ENCODE results near the gene HCN1. TPM values are rescaled to one million over a fixed set of nuclear protein-coding genes. Genes with fewer than 3 reads are reported as not detected.
"Not testable (repeated sequence)": the region's sequence is repeated elsewhere in the genome, so short reads cannot be mapped to it uniquely, and the experiment has no call there.

Gene HCN1
- total RNA-seq, 2 experiments from 2014 or later = not detected

DNA sequence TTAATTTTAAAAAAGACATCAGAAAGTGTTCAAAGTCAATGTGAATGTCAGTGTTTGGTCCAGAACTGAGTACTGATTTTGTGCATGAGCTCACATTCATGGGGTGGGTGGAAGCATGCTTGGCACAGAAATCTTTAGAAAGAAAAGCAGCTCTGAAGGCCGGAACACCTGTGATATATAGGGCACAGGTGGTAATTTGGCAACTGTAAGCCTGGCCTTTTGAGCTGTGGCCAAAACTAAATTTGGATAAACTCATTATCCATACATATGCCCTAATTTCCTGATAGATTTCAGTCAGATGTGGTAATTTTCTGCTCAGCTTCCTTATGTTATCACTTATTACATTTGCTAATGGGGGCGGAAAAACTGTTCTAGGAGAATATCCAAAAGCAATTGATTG lies 211.4 kb downstream of the HCN1 start:
- CTCF ChIA-PET = no interaction called here
- H3K36me3 Mint-ChIP-seq (ENCODE audit: low read depth) = no peaks in the 10 kb centered on the region
- POLR2A ChIA-PET = no interaction called here
- no peak overlapping the region for H3K27ac Mint-ChIP-seq
- no peak for DNase-seq
- no peaks in the 10 kb centered on the region for H3K4me1 Mint-ChIP-seq
- no peaks in the 10 kb centered on the region for H3K9me3 Mint-ChIP-seq
- H3K4me3 Mint-ChIP-seq = no peak overlapping the region
- no peaks in the 10 kb centered on the region for H3K27me3 Mint-ChIP-seq

DNA sequence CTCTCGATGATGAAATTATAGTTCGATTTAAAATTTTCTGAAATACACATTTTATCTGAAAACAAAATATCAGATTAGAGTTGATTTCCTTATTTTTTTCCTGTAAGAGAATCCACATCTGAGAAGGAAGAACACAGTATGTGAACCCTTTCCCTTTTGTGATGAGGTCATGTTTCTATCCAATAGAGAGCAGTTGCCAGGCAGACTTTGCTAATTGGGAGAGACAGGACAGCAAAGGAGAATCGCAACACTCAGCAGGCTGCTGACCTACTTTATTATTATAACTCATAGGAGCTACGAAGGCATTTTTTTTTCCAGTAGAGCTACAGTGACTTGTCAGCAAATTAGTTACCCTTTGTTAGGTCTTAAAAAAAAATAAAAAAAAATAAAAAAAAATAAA lies 242.1 kb downstream of the HCN1 start:
- no peak overlapping the region for H3K27ac Mint-ChIP-seq
- H3K36me3 Mint-ChIP-seq (ENCODE audit: low read depth) = no peaks in the 10 kb centered on the region
- no peaks in the 10 kb centered on the region for H3K27me3 Mint-ChIP-seq
- ChIA-PET POLR2A (no interaction called here), CTCF (no interaction called here)
- H3K4me3 Mint-ChIP-seq = no peak overlapping the region
- no peaks in the 10 kb centered on the region for H3K4me1 Mint-ChIP-seq
- no peak for DNase-seq
- H3K9me3 Mint-ChIP-seq = peaks cover 5% of the 10 kb centered on the region

DNA sequence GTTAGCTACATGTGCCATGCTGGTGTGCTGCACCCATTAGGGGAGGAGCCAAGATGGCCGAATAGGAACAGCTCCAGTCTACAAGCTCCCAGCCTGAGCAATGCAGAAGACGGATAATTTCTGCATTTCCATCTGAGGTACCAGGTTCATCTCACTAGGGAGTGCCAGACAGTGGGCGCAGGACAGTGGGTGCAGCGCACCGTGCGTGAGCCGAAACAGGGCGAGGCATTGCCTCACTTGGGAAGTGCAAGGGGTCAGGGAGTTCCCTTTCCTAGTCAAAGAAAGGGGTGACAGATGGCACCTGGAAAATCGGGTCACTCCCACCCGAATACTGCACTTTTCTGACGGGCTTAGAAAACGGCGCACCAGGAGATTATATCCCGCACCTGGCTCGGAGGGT lies 251.3 kb downstream of the HCN1 start:
- H3K9me3 Mint-ChIP-seq; H3K36me3 Mint-ChIP-seq (ENCODE audit: low read depth); H3K4me1 Mint-ChIP-seq; DNase-seq; H3K27me3 Mint-ChIP-seq; H3K4me3 Mint-ChIP-seq; CTCF ChIA-PET; POLR2A ChIA-PET; H3K27ac Mint-ChIP-seq: not testable (repeated sequence)

DNA sequence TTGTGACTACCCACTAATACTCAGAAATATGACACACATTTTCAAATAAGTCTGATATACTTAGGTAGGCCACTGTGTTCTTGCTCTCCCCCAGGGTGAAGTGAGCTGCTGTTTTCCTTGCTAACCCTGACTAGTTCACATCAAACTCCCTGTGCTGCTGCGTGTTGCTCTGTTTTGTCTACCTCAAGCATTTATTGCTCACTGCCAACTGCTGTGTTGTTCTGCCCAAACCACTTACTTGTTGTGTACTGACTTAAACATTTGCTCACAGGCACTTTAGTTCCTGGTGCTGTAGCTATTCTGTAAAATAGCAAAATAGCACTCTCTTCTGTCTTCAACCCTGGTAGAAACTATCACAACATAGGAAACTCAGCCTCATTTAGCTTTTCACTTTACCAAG lies 255.7 kb downstream of the HCN1 start:
- no peaks in the 10 kb centered on the region for H3K27me3 Mint-ChIP-seq
- DNase-seq = no peak
- ChIA-PET CTCF (no interaction called here), POLR2A (no interaction called here)
- no peak overlapping the region for H3K27ac Mint-ChIP-seq
- H3K9me3 Mint-ChIP-seq = peaks cover 5% of the 10 kb centered on the region
- no peak overlapping the region for H3K4me3 Mint-ChIP-seq
- H3K4me1 Mint-ChIP-seq = no peaks in the 10 kb centered on the region
- no peaks in the 10 kb centered on the region for H3K36me3 Mint-ChIP-seq (ENCODE audit: low read depth)

DNA sequence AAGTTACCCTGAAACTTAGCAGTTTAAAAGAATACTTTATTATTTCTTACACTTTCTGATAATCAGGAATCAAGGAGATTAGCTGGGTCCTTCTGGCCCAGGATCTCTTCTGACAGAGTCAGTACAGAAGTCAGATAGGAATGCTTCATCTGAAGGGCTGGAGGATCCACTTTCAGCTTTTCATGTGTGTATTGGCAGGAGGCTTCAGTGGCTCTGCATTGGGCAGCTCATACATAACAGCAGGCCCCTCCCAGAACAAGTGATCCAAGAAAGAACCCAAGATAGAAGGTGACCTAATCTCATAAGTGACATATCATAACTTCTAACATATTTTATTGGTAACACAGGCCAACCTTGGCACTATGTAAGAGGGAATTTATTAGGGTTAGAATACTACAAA lies 258.4 kb downstream of the HCN1 start:
- H3K4me3 Mint-ChIP-seq = no peak overlapping the region
- H3K36me3 Mint-ChIP-seq (ENCODE audit: low read depth) = no peaks in the 10 kb centered on the region
- H3K9me3 Mint-ChIP-seq = peaks cover 8% of the 10 kb centered on the region
- no peaks in the 10 kb centered on the region for H3K4me1 Mint-ChIP-seq
- no peaks in the 10 kb centered on the region for H3K27me3 Mint-ChIP-seq
- ChIA-PET CTCF (no interaction called here), POLR2A (no interaction called here)
- DNase-seq = no peak
- H3K27ac Mint-ChIP-seq = no peak overlapping the region

DNA sequence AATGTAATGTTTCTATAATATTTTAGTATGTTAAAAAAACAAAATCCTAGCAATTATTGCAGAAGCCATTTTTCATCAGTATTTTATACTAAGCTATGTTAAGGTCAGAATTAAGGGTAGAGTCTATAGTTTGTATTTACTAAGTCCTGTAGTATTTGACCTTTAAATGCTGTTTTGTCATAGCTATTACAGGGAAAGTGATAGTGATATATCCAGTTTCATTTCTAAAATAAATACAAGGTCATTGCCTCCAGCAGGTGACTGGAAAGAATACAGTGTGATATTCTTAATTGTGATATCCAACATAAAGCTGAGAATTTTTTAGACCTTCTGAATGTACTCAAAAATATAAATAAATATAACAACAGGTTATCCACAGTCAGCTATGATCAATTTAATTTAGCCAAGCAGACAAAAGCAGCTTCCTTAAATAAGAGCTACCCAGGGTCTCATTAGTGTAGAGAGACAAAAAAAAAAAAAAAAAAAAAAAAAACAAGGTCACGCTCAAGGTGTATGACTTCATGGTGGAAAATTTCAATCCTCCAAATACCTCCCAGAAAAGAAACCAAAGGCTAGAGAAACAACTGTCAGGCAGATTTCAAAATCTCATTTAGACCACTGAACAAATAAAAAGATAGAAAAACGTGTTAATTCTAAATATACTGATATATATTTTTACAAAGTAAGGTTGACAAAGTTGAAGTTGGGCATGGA lies 278.7 kb downstream of the HCN1 start:
- H3K9me3 Mint-ChIP-seq = peaks cover 8% of the 10 kb centered on the region
- no peaks in the 10 kb centered on the region for H3K27me3 Mint-ChIP-seq
- DNase-seq = no peak
- H3K27ac Mint-ChIP-seq = no peak overlapping the region
- H3K4me1 Mint-ChIP-seq = no peaks in the 10 kb centered on the region
- no peak overlapping the region for H3K4me3 Mint-ChIP-seq
- ChIA-PET POLR2A (no interaction called here), CTCF (no interaction called here)
- H3K36me3 Mint-ChIP-seq (ENCODE audit: low read depth) = no peaks in the 10 kb centered on the region

DNA sequence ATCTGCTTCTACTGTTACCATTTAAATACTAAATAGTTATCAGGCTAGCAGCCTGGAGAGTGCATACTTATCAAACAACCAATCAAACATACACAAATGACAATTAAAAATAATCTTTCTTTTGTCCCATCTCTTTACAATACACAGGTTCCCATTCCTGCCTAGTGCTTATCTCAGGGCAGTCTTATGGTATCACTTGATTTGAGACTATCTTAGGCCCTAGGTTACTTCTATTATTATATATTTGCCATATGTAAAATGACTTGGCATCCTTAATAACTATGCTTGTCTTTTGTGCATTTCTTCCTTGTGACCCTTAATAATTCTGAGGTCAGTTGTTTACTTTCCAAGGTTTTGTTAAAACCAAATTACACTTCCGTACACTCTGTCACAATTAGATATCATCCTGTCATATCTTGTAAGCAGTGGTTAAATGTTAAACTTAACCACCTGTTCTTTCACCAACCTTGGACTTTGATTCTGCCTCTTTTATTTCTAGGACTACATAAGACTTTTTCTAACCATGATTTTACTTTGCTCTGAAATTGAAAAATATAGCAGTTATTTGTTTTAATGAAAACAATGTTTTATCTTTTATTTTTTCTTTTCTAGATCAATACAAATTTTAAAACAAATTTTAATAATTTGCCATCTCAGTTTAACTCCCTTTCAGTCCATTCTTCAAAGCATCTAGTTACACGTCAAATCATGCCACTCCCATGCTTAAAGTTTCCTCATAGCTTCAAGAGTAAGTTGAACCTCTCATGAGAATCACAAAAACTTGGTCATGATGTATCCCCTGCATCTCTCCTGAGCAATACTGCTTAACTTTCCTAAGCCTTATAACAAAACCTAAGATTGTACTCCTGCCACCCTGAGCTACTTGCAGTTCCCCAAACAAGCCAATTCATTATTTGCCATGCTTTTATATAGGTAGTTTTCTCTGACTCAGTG lies 281.3 kb downstream of the HCN1 start:
- H3K36me3 Mint-ChIP-seq (ENCODE audit: low read depth) = no peaks in the 10 kb centered on the region
- no peaks in the 10 kb centered on the region for H3K27me3 Mint-ChIP-seq
- peaks cover 11% of the 10 kb centered on the region for H3K9me3 Mint-ChIP-seq
- no peaks in the 10 kb centered on the region for H3K4me1 Mint-ChIP-seq
- no peak overlapping the region for H3K4me3 Mint-ChIP-seq
- DNase-seq = no peak
- ChIA-PET CTCF (no interaction called here), POLR2A (no interaction called here)
- no peak overlapping the region for H3K27ac Mint-ChIP-seq

DNA sequence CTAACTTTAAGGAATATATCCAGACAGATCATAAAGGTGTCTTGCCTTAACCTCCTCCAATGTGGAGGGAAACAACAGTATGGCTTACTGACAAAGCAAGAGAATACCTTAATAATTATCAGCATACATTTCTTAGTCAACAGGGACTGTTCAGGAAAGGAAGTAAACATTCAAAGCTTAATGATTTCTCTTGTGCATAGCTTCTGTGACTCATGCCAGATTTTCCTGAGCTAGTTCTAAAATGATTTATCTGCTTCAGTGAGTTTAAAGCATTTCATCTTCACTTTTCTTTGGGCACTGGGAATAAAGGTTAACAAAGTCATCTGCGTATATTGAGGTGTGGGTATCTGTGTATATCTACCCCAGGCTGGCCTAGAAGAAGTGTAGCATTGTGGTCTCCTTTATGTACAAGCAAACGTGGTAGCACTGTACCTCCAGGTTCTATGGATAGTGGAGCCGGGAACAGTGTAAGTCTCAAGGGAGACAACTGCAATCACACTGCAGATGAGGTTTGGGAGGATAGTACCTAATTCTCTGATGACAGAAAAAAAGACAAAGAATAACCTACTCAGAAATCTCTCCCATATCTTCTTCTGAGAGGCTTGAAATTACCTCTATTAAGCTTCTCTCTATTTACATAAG lies 284.1 kb downstream of the HCN1 start:
- DNase-seq = no peak
- Mint-ChIP-seq H3K27me3 (no peaks in the 10 kb centered on the region), H3K36me3 (ENCODE audit: low read depth) (no peaks in the 10 kb centered on the region), H3K9me3 (peaks cover 9% of the 10 kb centered on the region), H3K4me1 (no peaks in the 10 kb centered on the region), H3K4me3 (no peak overlapping the region), H3K27ac (no peak overlapping the region)
- ChIA-PET POLR2A (no interaction called here), CTCF (no interaction called here)

DNA sequence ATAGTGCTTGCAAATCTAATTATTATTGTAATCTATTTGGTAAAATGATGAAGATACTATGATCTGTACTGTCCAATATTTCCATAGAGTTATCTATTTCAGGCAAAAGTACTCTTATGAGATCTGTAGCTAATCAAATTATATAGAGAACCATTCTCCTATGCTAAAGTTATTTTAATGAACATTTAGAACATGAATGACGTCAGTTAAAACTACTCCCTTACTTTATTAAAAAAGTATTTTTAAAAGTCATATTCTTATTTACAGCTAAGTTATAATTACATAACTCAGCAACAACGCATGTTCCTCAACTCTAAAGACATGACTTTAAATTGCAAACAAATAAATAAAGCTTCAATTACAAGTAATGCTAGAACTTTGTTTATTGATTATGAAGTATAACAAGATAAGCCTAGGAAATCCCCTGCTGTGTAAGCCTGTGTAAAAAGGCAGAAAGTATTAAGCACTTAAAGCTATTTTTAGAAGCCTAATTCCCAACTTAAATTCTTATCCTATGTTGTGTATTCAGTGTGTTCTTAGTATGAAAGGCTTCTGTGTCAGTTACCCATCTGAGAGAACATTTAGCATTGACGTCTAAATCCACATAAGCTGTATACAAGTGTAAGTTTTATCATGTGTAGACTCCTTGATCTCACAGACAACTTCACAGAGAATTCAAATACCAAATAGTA lies 285.7 kb downstream of the HCN1 start:
- no peak overlapping the region for H3K27ac Mint-ChIP-seq
- H3K9me3 Mint-ChIP-seq = peaks cover 9% of the 10 kb centered on the region
- no peak overlapping the region for H3K4me3 Mint-ChIP-seq
- no peaks in the 10 kb centered on the region for H3K27me3 Mint-ChIP-seq
- no peaks in the 10 kb centered on the region for H3K4me1 Mint-ChIP-seq
- H3K36me3 Mint-ChIP-seq (ENCODE audit: low read depth) = no peaks in the 10 kb centered on the region
- ChIA-PET POLR2A (no interaction called here), CTCF (no interaction called here)
- no peak for DNase-seq

DNA sequence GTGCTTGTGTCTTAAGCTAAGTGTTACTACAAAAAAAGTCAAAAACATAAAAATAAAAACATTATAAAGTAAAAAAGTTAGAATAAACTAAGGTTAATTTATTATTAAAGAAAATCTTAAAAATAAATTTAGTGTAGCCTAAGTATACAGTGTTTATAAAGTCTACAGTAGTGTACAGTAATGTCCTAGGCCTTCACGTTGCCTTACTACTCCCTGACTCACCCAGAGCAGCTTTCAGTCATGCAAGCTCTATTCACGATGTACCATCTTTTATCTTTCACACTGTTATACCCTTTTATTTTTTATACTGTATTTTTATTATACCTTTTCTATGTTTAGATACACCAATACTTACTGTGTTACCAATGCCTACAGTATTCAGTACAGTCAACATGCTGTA lies 288.1 kb downstream of the HCN1 start:
- no peak overlapping the region for H3K27ac Mint-ChIP-seq
- ChIA-PET POLR2A (no interaction called here), CTCF (no interaction called here)
- no peak overlapping the region for H3K4me3 Mint-ChIP-seq
- peaks cover 6% of the 10 kb centered on the region for H3K9me3 Mint-ChIP-seq
- no peak for DNase-seq
- no peaks in the 10 kb centered on the region for H3K27me3 Mint-ChIP-seq
- no peaks in the 10 kb centered on the region for H3K36me3 Mint-ChIP-seq (ENCODE audit: low read depth)
- H3K4me1 Mint-ChIP-seq = no peaks in the 10 kb centered on the region

DNA sequence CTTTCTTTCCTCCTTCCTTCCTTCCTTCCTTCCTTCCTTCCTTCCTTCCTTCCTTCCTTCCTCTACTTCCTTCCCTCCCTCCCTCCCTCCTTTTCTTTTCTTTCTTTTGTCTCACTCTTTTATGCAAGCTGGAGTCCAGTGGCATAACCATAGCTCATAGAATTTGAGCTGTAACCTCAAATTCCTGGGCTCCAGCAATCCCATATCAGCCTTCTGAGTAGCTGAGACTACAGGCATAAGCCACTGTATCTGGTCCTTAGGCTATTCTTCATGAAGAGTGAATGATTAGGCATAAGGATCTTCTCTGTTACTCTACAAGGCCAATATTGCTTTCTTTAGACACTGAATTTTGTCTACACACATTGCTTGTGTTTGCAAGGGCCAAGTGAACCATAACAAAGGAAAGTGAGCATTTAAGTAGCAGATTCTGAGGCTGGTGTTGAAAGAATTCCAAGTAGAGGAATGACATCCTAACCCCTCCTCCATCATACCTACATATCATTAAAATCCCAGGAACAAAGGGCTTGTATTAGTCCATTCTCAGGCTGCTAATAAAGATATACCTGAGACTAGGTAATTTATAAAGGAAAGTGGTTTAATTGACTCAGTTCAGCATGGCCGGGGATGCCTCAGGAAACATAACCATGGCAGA lies 293.2 kb downstream of the HCN1 start:
- POLR2A ChIA-PET = no interaction called here
- Mint-ChIP-seq H3K4me1 (no peaks in the 10 kb centered on the region), H3K27me3 (no peaks in the 10 kb centered on the region), H3K36me3 (ENCODE audit: low read depth) (no peaks in the 10 kb centered on the region), H3K4me3 (no peak overlapping the region), H3K9me3 (peaks cover 3% of the 10 kb centered on the region), H3K27ac (no peak overlapping the region)
- CTCF ChIA-PET = no interaction called here
- DNase-seq = no peak

DNA sequence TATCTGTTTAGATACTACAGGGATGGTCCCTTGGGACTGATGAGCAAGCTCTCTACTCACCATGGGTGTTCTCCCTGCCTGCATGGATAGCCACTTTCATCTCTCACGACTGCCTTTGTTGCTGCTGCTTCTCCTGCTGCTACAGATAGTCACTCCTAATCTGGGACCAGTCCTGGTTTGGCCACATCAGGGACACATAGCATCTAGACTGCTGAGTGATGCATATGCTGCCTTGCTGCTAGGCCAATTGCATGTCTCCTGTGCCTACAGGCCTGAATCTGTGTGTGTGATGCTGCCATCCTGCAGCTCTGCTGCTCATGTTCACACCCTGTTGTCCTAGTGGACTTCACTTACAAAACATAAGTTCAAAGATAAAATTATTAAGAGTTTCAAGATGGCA lies 297.1 kb downstream of the HCN1 start:
- H3K27ac Mint-ChIP-seq = no peak overlapping the region
- no peaks in the 10 kb centered on the region for H3K27me3 Mint-ChIP-seq
- H3K36me3 Mint-ChIP-seq (ENCODE audit: low read depth) = no peaks in the 10 kb centered on the region
- H3K9me3 Mint-ChIP-seq = peaks cover 3% of the 10 kb centered on the region
- H3K4me1 Mint-ChIP-seq = no peaks in the 10 kb centered on the region
- CTCF ChIA-PET = no interaction called here
- POLR2A ChIA-PET = no interaction called here
- DNase-seq = no peak
- no peak overlapping the region for H3K4me3 Mint-ChIP-seq
